Glomerular endothelial cell (primary cell): ENCODE data around the gene ZNF701. TPM values are rescaled to one million over a fixed set of nuclear protein-coding genes. Genes with fewer than 3 reads are reported as not detected.

Source experiments
- DNase-seq: peaks from one replicate; pipeline ENCODE4 v3.0.0-alpha.2; 2011; ENCODE audit warnings: low read depth, low spot score; ENCODE audit errors: extremely low read depth
- total RNA-seq: library from RNA; depleted of rRNA; stranded (reverse); fragments of >200 nt; gene quantifications from 2 replicates; pipeline ENCODE4 v1.2.3, GENCODE V29; 2015

The ZNF701 gene
- total RNA-seq, 1 donor from 2014 or later: 9.8 TPM

DNA sequence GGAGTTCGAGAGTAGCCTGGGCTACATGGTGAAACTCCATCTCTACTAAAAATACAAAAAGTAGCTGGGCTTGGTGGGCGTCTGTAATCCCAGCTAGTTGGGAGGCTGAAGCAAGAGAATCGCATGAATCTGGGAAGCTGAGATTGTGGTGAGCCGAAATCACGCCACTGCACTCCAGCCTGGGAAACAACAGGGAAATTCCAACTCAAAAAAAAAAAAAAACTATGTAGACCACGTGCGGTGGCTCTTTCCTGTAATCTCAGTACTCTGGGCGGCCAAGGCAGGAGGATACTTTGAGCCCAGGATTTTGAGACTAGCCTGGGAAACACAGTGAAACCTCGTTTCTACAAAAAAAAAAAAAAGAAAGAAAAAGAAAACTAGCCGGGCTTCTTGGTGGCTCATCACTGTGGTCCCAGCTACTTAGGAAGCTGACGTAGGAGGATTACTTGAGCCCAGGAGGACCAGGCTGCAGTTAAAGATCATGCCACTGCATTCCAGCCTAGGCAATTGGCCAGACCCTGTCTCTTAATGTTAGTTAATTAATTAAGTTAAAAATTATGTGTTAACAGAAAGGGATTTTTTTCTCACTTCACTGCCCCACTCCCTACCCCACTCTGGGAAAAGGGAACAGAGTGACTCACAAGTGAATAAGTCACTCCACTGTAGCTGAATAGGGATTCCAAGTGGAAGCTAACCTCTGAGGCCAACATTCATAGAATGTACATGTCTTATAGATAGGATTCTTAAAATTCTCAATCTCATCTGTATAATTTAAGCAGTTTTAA is 65.9 kb downstream of the ZNF701 start:
- DNase-seq: no peak

Other genes starting within 250 kb of the ZNF701 start
- 4.9 and 5.3 TPM in 2 replicates for gene ZNF610, start 234.0 kb upstream of the ZNF701 start, total RNA-seq
- 11.3 and 24.8 TPM in 2 replicates for gene ZNF880, start 200.4 kb upstream of the ZNF701 start, total RNA-seq
- 15.7 and 25.4 TPM in 2 replicates for gene ZNF528, start 172.4 kb upstream of the ZNF701 start, total RNA-seq
- not detected in 2 replicates for gene ZNF534, start 141.1 kb upstream of the ZNF701 start, total RNA-seq
- 3.5 and 4.3 TPM in 2 replicates for gene ZNF578, start 116.7 kb upstream of the ZNF701 start, total RNA-seq
- 7.1 and 19.3 TPM in 2 replicates for gene ZNF808, start 42.6 kb upstream of the ZNF701 start, total RNA-seq
- 31.3 and 58.7 TPM in 2 replicates for gene ZNF83, start 68.1 kb downstream of the ZNF701 start, total RNA-seq
- 9.5 and 12.8 TPM in 2 replicates for gene ZNF611, start 164.8 kb downstream of the ZNF701 start, total RNA-seq
- gene ZNF600, start 216.5 kb downstream of the ZNF701 start, total RNA-seq: 1.8 and 2.1 TPM in 2 replicates